Stimulated activated CD4-positive, alpha-beta T cell treated with anti-CD3 and anti-CD28 coated beads, Interleukin-4, amount 100 ng/mL, for 48 hours (primary cell): ENCODE results near the gene TMEM204.

Experiments used
- DNase-seq, 2 donors: peaks; one replicate each; pipeline ENCODE4 v3.0.0-alpha.2; 2020; ENCODE audit warnings: low read depth in 2 of 2

The TMEM204 gene

GRCh38 chr16:1520461-1520860 is 13.0 kb upstream of the TMEM204 start:
- DNase-seq, result no peak

- no peak for DNase-seq
Measured at GRCh38 chr16:1523581-1524245, 9.8 kb upstream of the TMEM204 start.

GRCh38 chr16:1524366-1524765 is 9.1 kb upstream of the TMEM204 start:
- no peak for DNase-seq

GRCh38 chr16:1525871-1526607 is 7.4 kb upstream of the TMEM204 start:
- DNase-seq, result no peak

- DNase-seq, result no peak
Measured at GRCh38 chr16:1526608-1527555, 6.6 kb upstream of the TMEM204 start.

GRCh38 chr16:1527836-1528811 is 5.3 kb upstream of the TMEM204 start:
- no peak for DNase-seq

- no peak for DNase-seq
Measured at GRCh38 chr16:1528921-1529537, 4.4 kb upstream of the TMEM204 start.

- no peak for DNase-seq
Measured at GRCh38 chr16:1530349-1530882, 3.0 kb upstream of the TMEM204 start.

- no peak for DNase-seq
Measured at GRCh38 chr16:1530883-1531637, 2.4 kb upstream of the TMEM204 start.

- no peak for DNase-seq
Measured at GRCh38 chr16:1531638-1531910, 1.9 kb upstream of the TMEM204 start.

GRCh38 chr16:1532081-1532760 is 1.2 kb upstream of the TMEM204 start:
- DNase-seq, result no peak

GRCh38 chr16:1532771-1533170 is 695 bp upstream of the TMEM204 start:
- DNase-seq, result no peak

- DNase-seq, result peak in 1 of 2 donors; percentile 27
Measured at GRCh38 chr16:1534021-1535020, 855 bp downstream of the TMEM204 start.

- no peak for DNase-seq
Measured at GRCh38 chr16:1535391-1536291, 2.2 kb downstream of the TMEM204 start.

GRCh38 chr16:1536601-1537000 is 3.1 kb downstream of the TMEM204 start:
- no peak for DNase-seq

GRCh38 chr16:1537138-1537577 is 3.7 kb downstream of the TMEM204 start:
- no peak for DNase-seq

GRCh38 chr16:1537763-1538289 is 4.4 kb downstream of the TMEM204 start:
- DNase-seq, result no peak
